ENCODE data around the gene IL17RC. TPM values are rescaled to one million over a fixed set of nuclear protein-coding genes. Genes with fewer than 3 reads are reported as not detected.

IL17RC gene
- total and polyA plus RNA-seq, 2 donors (not counting 3 experiments of a cell fraction or from before 2014, with no cell fraction given), result 18.7 to 19.9 TPM

DNA sequence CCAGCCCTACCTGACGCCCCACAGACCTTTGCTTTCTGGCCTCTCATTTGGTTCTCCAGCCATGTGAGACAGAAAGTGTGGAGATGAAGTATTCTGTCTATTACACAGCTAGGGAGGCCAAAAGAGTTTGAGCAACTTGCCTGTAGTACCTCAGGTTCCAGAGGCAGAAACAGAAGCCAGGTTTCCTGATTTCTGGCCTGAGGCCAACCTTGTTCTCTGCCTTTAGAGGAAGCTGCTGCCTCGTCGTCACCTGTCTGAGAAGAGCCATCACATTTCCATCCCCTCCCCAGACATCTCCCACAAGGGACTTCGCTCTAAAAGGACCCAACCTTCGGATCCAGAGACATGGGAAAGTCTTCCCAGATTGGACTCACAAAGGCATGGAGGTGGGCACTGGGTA lies 10.4 kb upstream of the IL17RC start:
- Histone ChIP-seq H3K4me2 (ENCODE audit: insufficient read depth, low read length) (no peak overlapping the region), H3K79me2 (ENCODE audit: control insufficient read depth, insufficient read depth, low read length) (no peaks in the 10 kb centered on the region), H3K4me3 (replicated peaks in 1 of 3; ENCODE audit: insufficient read depth in 1 of 3, low read depth in 1 of 3, low read length in 3 of 3) (no peak overlapping the region), H3K9ac (replicated peaks; ENCODE audit: extremely low read depth, insufficient read depth, low read length) (no peak overlapping the region), H4K20me1 (replicated peaks; ENCODE audit: control insufficient read depth, extremely low read depth, insufficient read depth, low read length) (no peaks in the 10 kb centered on the region), H3K9me1 (replicated peaks; ENCODE audit: control insufficient read depth, extremely low read depth, insufficient read depth, low read length) (no peaks in the 10 kb centered on the region), H2AFZ (ENCODE audit: low read depth, low read length) (no peak overlapping the region), H3K27me3 (ENCODE audit: control insufficient read depth in 2 of 2, insufficient read depth in 2 of 2, low read length in 2 of 2) (no peaks in the 10 kb centered on the region), H3K36me3 (ENCODE audit: control insufficient read depth in 2 of 2, extremely low read depth in 1 of 2, insufficient read depth in 2 of 2, low read length in 2 of 2) (no peaks in the 10 kb centered on the region), H3K9me3 (replicated peaks; ENCODE audit: control insufficient read depth, insufficient read depth, low read length) (no peaks in the 10 kb centered on the region), H3K4me1 (ENCODE audit: control insufficient read depth, extremely low read depth, insufficient read depth, low read length) (peaks cover 22% of the 10 kb centered on the region), H3K27ac (ENCODE audit: insufficient read depth, low read depth, low read length) (no peak overlapping the region)
- FAIRE-seq, result no peak
- intact Hi-C loops (cut with micrococcal nuclease), result no loop called here
- BruUV-seq (replicated peaks), result no TSS peak
- ChIA-PET CTCF (no interaction called here), POLR2A (no interaction called here)
- dilution Hi-C loops (cut with MboI; ENCODE audit: extremely low pct_ligation_motif_present, low sequenced_read_pairs), result no loop called here
- DNase-seq (ENCODE audit: low read depth, low spot score), result no peak
- TF ChIP-seq MAX (IDR thresholded peaks at IDR 0.05; ENCODE audit: insufficient read depth, insufficient read length) (no peak), POLR2AphosphoS5 (IDR thresholded peaks at IDR 0.05; ENCODE audit: insufficient read depth, low read depth, low read length) (no peak), POLR2A (IDR thresholded peaks at IDR 0.05; ENCODE audit: low read depth, low read length) (no peak), EZH2 (IDR thresholded peaks at IDR 0.05; ENCODE audit: borderline replicate concordance, low read depth, low read length, severe bottlenecking) (no peak), GATA2 (IDR thresholded peaks at IDR 0.05; ENCODE audit: insufficient read depth, insufficient read length, low read depth, low read length) (no peak)

DNA sequence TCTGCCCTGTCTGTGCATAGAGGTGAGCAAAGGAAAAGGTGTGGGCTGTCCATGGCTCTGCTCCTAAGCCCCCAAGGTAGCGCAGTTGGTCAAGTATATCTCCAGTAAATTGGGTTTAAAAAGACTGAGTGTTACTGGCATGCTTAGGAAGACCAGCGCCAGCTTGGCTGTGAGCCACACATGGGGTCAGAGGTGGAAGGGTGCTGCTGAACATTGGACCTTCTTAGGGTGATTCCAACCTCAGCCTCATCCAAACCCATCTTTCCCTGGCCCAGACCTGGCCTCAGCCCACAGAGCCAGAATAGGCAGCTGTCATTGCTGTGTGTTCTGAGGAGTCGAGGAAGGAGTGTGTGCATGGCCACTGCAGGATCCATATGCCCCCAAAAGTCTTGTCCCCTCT lies 8.6 kb upstream of the IL17RC start:
- Histone ChIP-seq H3K4me2 (ENCODE audit: insufficient read depth, low read length) (no peak overlapping the region), H3K9ac (replicated peaks; ENCODE audit: extremely low read depth, insufficient read depth, low read length) (no peak overlapping the region), H3K9me1 (replicated peaks; ENCODE audit: control insufficient read depth, extremely low read depth, insufficient read depth, low read length) (no peaks in the 10 kb centered on the region), H3K9me3 (replicated peaks; ENCODE audit: control insufficient read depth, insufficient read depth, low read length) (no peaks in the 10 kb centered on the region), H3K27me3 (ENCODE audit: control insufficient read depth in 2 of 2, insufficient read depth in 2 of 2, low read length in 2 of 2) (no peaks in the 10 kb centered on the region), H3K36me3 (ENCODE audit: control insufficient read depth in 2 of 2, extremely low read depth in 1 of 2, insufficient read depth in 2 of 2, low read length in 2 of 2) (no peaks in the 10 kb centered on the region), H3K4me1 (ENCODE audit: control insufficient read depth, extremely low read depth, insufficient read depth, low read length) (peaks cover 6% of the 10 kb centered on the region), H2AFZ (ENCODE audit: low read depth, low read length) (no peak overlapping the region), H4K20me1 (replicated peaks; ENCODE audit: control insufficient read depth, extremely low read depth, insufficient read depth, low read length) (no peaks in the 10 kb centered on the region), H3K27ac (ENCODE audit: insufficient read depth, low read depth, low read length) (no peak overlapping the region), H3K4me3 (replicated peaks in 1 of 3; ENCODE audit: insufficient read depth in 1 of 3, low read depth in 1 of 3, low read length in 3 of 3) (no peak overlapping the region), H3K79me2 (ENCODE audit: control insufficient read depth, insufficient read depth, low read length) (no peaks in the 10 kb centered on the region)
- dilution Hi-C loops (cut with MboI; ENCODE audit: extremely low pct_ligation_motif_present, low sequenced_read_pairs) (no loop called here), intact Hi-C loops (cut with micrococcal nuclease) (no loop called here)
- FAIRE-seq, result no peak
- ChIA-PET POLR2A (no interaction called here), CTCF (interaction anchor here (0.9 kb wide), 1 partner anchor 38 kb away, joined by 3 read pairs; no protein-coding TSS in a partner anchor)
- DNase-seq (ENCODE audit: low read depth, low spot score), result no peak
- TF ChIP-seq FOS (IDR thresholded peaks at IDR 0.05; ENCODE audit: borderline replicate concordance, insufficient read depth, low read length) (no peak), CTCF (IDR thresholded peaks at IDR 0.05; ENCODE audit: extremely low read depth in 1 of 2, insufficient read depth in 1 of 2, low read depth in 1 of 2, low read length in 2 of 2) (no peak)
- BruUV-seq (replicated peaks), result no TSS peak

Measured in endothelial cell of umbilical vein (primary cell).